SW 1271 (cell line): ENCODE measurements around the gene FOS.
"Not testable (repeated sequence)": the region's sequence is repeated elsewhere in the genome, so short reads cannot be mapped to it uniquely, and the experiment has no call there.

Experiments used
- DNase-seq, 2 experiments: peaks; one replicate each; lab custom pipeline; 2025; lab: John Stamatoyannopoulos, UW

FOS gene

DNA sequence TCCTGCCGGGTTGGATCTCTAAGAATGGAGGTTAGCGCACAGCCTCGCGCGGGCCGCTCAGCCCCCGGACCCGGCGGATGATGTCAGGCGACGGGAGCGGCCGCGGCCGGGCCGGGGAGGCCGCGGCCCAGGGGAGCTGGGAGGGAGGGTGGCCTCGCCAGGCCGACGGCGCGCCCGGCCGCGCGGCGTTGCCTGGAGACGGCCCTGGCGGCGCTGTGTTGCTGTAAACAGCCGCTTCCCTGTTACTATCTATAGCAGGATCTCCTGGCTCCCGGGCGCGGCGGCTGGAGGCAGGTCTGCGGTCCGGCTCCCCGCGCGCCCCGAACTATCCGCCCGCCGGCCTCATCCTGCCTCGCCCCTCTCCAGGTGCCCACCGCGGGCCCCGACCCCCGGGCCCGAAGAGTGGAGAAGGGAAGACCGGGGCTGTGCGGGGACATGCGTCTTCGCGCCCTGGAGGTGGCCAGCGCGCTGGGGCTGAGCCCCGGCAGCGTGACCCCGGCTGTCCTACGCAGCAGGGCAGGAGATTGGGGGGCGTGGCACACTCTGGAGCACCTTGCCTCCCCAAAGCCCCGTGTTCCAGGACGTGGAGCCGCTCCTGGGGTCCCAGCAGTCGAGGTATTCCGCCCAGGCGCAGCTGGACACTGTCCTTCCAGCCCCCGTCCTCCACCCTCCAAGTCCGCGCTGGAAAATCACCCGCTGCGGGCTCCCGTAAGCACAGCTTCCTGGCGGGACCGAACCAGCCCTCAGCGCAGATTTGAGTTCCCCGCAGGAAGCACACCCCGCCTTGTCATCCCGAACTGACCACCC, 1.4 kb upstream of the FOS start:
- DNase-seq, result peak in 1 of 2 experiments; percentile 79

DNA sequence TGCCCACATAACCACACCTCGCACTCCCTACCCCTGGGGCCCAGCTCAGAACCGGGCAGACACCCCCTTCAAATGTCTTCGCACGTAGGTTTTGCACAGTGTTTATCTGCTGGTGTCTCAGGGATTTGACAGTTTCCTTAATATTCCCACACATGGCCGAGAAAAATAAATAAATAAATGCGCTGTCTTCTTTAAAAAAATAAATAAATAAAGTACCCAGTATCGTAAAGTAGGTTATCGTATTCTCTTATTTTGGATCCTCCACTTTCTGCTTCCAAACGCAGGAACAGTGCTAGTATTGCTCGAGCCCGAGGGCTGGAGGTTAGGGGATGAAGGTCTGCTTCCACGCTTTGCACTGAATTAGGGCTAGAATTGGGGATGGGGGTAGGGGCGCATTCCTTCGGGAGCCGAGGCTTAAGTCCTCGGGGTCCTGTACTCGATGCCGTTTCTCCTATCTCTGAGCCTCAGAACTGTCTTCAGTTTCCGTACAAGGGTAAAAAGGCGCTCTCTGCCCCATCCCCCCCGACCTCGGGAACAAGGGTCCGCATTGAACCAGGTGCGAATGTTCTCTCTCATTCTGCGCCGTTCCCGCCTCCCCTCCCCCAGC, 710 bp upstream of the FOS start:
- DNase-seq, result no peak

GRCh38 chr14:75279153-75279762, 630 bp downstream of the FOS start:
- peak in 1 of 2 experiments; percentile 20 for DNase-seq

- no peak for DNase-seq
Measured at GRCh38 chr14:75279763-75280290, 1.2 kb downstream of the FOS start.

DNA sequence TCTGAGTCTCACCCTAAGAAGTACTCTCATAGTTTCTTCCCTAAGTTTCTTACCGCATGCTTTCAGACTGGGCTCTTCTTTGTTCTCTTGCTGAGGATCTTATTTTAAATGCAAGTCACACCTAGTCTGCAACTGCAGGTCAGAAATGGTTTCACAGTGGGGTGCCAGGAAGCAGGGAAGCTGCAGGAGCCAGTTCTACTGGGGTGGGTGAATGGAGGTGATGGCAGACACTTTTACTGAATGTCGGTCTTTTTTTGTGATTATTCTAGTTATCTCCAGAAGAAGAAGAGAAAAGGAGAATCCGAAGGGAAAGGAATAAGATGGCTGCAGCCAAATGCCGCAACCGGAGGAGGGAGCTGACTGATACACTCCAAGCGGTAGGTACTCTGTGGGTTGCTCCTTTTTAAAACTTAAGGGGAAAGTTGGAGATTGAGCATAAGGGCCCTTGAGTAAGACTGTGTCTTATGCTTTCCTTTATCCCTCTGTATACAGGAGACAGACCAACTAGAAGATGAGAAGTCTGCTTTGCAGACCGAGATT, 1.7 kb downstream of the FOS start:
- DNase-seq, result no peak

GRCh38 chr14:75280831-75281653, 2.4 kb downstream of the FOS start:
- no peak for DNase-seq

DNA sequence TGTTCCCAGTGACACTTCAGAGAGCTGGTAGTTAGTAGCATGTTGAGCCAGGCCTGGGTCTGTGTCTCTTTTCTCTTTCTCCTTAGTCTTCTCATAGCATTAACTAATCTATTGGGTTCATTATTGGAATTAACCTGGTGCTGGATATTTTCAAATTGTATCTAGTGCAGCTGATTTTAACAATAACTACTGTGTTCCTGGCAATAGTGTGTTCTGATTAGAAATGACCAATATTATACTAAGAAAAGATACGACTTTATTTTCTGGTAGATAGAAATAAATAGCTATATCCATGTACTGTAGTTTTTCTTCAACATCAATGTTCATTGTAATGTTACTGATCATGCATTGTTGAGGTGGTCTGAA, 3.0 kb downstream of the FOS start:
- DNase-seq, result no peak

- no peak for DNase-seq
Measured at GRCh38 chr14:75282170-75282554, 3.5 kb downstream of the FOS start.

GRCh38 chr14:75282555-75283161, 4.0 kb downstream of the FOS start:
- DNase-seq, result not testable (repeated sequence)

DNA sequence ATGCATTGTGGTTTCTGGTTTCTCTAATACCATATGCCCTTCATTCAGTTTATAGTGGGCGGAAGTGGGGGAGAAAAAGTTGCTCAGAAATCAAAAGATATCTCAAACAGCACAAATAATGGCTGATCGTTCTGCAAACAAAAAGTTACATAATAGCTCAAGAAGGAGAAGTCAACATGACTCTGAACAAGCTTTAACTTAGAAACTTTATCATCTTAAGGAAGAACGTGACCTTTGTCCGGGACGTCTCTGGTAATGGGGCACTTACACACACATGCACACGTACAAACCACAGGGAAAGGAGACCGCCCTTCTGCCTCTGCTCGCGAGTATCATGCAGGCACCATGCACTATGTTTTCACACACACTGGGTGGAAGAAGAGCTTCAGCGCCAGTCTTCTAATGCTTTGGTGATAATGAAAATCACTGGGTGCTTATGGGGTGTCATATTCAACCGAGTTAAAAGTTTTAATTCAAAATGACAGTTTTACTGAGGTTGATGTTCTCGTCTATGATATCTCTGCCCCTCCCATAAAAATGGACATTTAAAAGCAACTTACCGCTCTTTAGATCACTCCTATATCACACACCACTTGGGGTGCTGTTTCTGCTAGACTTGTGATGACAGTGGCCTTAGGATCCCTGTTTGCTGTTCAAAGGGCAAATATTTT, 4.7 kb downstream of the FOS start:
- peak in 1 of 2 experiments; percentile 23 for DNase-seq

DNA sequence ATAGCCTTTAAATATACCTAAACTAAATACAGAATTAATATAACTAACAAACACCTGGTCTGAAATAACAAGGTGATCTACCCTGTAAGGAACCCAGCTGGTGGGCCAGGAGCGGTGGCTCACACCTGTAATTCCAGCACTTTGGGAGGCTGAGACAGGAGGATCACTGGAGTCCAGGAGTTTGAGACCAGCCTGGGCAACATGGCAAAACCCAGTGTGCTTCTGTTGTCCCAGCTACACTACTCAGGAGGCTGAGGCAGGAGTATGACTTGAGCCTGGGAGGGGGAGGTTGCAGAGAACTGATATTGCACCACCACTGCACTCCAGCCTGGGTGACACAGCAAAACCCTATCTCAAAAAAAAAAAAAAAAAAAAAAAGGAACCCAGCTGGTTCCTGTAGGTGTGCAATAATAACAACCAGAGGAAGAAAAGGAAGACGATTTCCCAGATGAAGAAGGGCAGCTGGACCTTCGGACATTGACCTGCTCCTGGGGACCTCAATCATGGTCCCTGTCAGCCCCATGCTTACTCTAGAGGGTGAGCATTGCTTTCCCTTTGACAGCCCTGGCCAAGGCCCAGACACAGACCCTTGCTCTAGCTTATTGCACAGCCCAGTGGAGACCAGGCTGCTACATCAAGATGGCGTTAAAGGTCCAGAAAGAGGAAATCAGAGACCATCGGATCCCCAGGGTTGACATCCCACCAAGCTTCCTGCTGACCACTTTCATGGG, 5.4 kb downstream of the FOS start:
- DNase-seq, result no peak

DNA sequence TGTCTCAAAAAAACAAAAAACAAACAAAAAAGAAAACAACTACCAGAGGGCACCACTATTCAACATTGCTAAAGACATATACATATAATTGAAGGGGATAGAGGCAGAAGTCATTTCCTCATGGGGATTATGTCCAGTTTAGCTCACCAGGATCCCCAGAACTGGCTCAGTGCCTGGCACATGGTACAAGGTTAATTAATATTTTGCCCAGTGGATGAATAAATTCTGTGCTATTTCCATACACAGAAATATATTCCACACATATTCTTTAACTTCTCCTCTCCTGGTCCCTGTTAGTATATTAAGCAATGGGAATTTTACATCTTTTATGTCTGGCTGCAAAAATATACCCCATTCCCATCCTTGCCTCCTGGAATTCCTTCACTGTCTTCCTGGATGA, 6.7 kb downstream of the FOS start:
- DNase-seq, result no peak

DNA sequence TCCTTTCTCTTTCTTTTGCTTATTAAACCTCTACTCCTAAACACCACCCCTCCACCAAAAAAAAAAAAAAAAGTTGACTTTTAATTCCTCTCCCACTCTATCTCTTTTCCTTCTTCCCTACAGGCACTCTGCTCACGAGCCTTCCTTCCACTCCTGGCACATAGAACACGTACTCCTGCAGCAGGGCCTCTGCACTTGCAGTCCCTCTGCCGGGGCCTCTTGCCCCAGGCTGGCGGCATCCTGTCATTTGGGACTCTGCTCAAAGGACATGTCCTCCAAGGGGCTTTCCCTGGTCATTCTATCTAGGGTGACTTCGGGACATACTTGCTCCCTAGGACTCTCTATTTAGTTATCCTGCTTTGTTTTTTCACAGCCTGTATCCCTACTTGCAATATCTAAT, 7.7 kb downstream of the FOS start:
- no peak for DNase-seq

DNA sequence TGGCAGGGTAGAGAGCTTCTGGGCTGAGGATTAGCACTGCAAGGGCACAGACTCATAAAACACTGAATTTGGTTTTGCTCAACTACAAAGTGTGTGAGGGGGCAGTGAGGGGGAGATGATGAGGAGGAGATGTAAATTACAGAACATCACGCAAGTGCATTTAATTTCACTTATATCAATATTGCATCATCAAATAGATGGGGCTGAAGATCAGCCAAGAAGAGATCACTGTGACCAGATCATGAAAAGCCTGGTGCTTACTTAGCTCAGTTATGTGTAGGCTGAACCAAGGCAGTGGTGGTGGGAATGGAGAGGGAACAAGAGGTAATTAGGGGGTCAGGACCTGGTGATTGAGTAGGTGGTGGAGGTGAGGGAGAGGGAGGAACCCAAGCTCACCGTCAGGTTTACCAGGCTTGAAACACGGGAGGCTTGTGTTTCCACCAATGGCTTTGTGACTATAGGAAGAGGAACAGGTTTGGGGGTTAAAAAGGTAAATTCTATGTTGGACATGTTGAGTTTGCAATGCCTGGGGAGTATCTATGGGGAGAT, 11.3 kb downstream of the FOS start:
- no peak for DNase-seq

- DNase-seq, result no peak
Measured at GRCh38 chr14:75290851-75291250, 12.2 kb downstream of the FOS start.

GRCh38 chr14:75291331-75291730, 12.7 kb downstream of the FOS start:
- DNase-seq, result no peak

DNA sequence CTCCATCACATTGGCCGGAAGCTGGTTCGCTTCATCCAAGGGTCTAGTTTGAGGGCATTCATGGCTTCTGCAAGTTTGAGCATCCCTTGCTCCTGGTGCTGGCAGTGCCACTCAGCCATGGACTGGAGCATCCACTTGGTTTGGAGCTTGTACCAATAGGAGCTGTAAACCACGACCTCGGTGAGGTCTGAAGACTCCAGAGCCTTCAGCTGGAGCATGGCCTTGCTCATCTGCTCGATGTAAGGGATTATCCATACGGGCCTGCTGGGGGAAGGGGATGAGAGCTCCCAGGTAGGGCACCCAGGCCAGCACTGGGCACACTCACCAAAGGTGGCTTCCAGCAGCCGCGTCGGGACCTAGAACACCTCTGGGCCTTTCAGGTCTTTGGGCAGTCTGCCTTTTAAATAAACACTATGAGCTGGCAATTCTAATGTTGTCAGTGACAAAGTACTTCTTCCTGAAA, 13.5 kb downstream of the FOS start:
- no peak for DNase-seq

GRCh38 chr14:75292886-75293285, 14.3 kb downstream of the FOS start:
- no peak for DNase-seq

GRCh38 chr14:75293920-75294648, 15.5 kb downstream of the FOS start:
- DNase-seq, result peak; percentile 89 to 95
